Loucy (cell line): ENCODE results near the gene CDH4.

Source experiments
- H2AFZ ChIP-seq: fragments of 200-600 bp; sonication (generic); 2 replicates; pipeline ENCODE4 v1.6.0; 2016; ENCODE audit warnings: antibody characterized with exemption, mild to moderate bottlenecking, low read length, moderate library complexity
- H3F3A ChIP-seq: fragments of 200-600 bp; 2 replicates; pipeline ENCODE4 v1.6.0; 2016; ENCODE audit warnings: antibody characterized with exemption, low read depth, mild to moderate bottlenecking
- H3K27me3 ChIP-seq: fragments of 200-600 bp; sonication (generic); 2 replicates; pipeline ENCODE4 v1.6.1; 2014; ENCODE audit warnings: low read length, mild to moderate bottlenecking; ENCODE audit not compliant: insufficient read depth, poor library complexity, severe bottlenecking
- H3K36me3 ChIP-seq: fragments of 200-600 bp; sonication (generic); 2 replicates; pipeline ENCODE4 v1.6.1; 2016; ENCODE audit warnings: low read length; ENCODE audit not compliant: insufficient read depth
- H3K4me1 ChIP-seq: fragments of 200-600 bp; sonication (generic); 2 replicates; pipeline ENCODE4 v1.5.1; 2014; ENCODE audit warnings: low read length, mild to moderate bottlenecking; ENCODE audit not compliant: insufficient read depth, poor library complexity, severe bottlenecking
- H3K4me2 ChIP-seq: fragments of 200-600 bp; sonication (generic); 2 replicates; pipeline ENCODE4 v1.6.0; 2014; ENCODE audit warnings: antibody characterized with exemption, low read length, low read depth, mild to moderate bottlenecking; ENCODE audit not compliant: poor library complexity, severe bottlenecking
- H3K4me3 ChIP-seq: fragments of 200-600 bp; sonication (generic); 2 replicates; pipeline ENCODE4 v1.5.1; 2014; ENCODE audit warnings: low read length, mild to moderate bottlenecking, mixed read lengths; ENCODE audit not compliant: poor library complexity, severe bottlenecking
- H3K79me2 ChIP-seq: fragments of 200-600 bp; sonication (generic); 2 replicates; pipeline ENCODE4 v1.6.1; 2014; ENCODE audit warnings: low read length; ENCODE audit not compliant: insufficient read depth
- H3K9ac ChIP-seq: fragments of 200-600 bp; sonication (generic); 2 replicates; pipeline ENCODE4 v1.6.0; 2014; ENCODE audit warnings: mild to moderate bottlenecking, low read depth, low read length, moderate library complexity; ENCODE audit not compliant: poor library complexity, severe bottlenecking
- H3K9me2 ChIP-seq: fragments of 200-600 bp; sonication (generic); replicated peaks from 2 replicates; pipeline ENCODE4 v1.6.1; 2016; ENCODE audit warnings: low read depth, low read length, mixed read lengths
- H3K9me3 ChIP-seq: fragments of 200-600 bp; sonication (generic); 2 replicates; pipeline ENCODE4 v1.6.1; 2014; ENCODE audit warnings: mild to moderate bottlenecking, antibody characterized with exemption, low read length, low read depth; ENCODE audit not compliant: insufficient read depth
- H4K20me1 ChIP-seq: fragments of 200-600 bp; sonication (generic); 2 replicates; pipeline ENCODE4 v1.6.0; 2014; ENCODE audit warnings: antibody characterized with exemption, low read length, mild to moderate bottlenecking; ENCODE audit not compliant: insufficient read depth, poor library complexity, severe bottlenecking
- CTCF ChIP-seq: fragments of 200-600 bp; sonication (generic); conservative IDR thresholded peaks from 2 replicates; pipeline ENCODE4 v1.5.1; 2014; ENCODE audit warnings: mild to moderate bottlenecking, antibody characterized with exemption, low read length
- EZH2phosphoT487 ChIP-seq: fragments of 200-600 bp; IDR thresholded peaks from 2 replicates; pipeline ENCODE4 v1.6.1; 2018; ENCODE audit warnings: antibody characterized with exemption, mild to moderate bottlenecking, moderate library complexity, borderline replicate concordance

The CDH4 gene

GRCh38 chr20:61846074-61846473, 594.0 kb downstream of the CDH4 start:
- H3K9me2 ChIP-seq, result no peaks in the 10 kb centered on the region
- peaks cover 38% of the 10 kb centered on the region; the same call in 1 of the 2 replicates for H3K36me3 ChIP-seq
- H3K27me3 ChIP-seq, result no peaks in the 10 kb centered on the region
- H3K9me3 ChIP-seq, result no peaks in the 10 kb centered on the region
- no peaks in the 10 kb centered on the region for H3K79me2 ChIP-seq
- no peak overlapping the region for H2AFZ ChIP-seq
- H3K9ac ChIP-seq, result no peak overlapping the region
- H4K20me1 ChIP-seq, result no peaks in the 10 kb centered on the region
- no peaks in the 10 kb centered on the region for H3F3A ChIP-seq
- TF ChIP-seq EZH2phosphoT487 (no peak), CTCF (no peak)
- no peak overlapping the region for H3K4me2 ChIP-seq
- no peaks in the 10 kb centered on the region for H3K4me1 ChIP-seq
- H3K4me3 ChIP-seq, result no peak overlapping the region

- H3K27me3 ChIP-seq, result no peaks in the 10 kb centered on the region
- no peak overlapping the region for H3K4me3 ChIP-seq
- no peak overlapping the region for H3K4me2 ChIP-seq
- no peak for TF ChIP-seq EZH2phosphoT487
- TF ChIP-seq CTCF, result no peak
- H3K79me2 ChIP-seq, result no peaks in the 10 kb centered on the region
- H3K9me2 ChIP-seq, result no peaks in the 10 kb centered on the region
- H3K4me1 ChIP-seq, result no peaks in the 10 kb centered on the region
- H4K20me1 ChIP-seq, result no peaks in the 10 kb centered on the region
- H3K36me3 ChIP-seq, result peaks cover 38% of the 10 kb centered on the region; the same call in 1 of the 2 replicates
- H3K9me3 ChIP-seq, result no peaks in the 10 kb centered on the region
- H2AFZ ChIP-seq, result no peak overlapping the region
- H3F3A ChIP-seq, result no peaks in the 10 kb centered on the region
- H3K9ac ChIP-seq, result no peak overlapping the region
Observed at GRCh38 chr20:61846741-61847419, 594.8 kb downstream of the CDH4 start.

GRCh38 chr20:61847420-61847748, 595.3 kb downstream of the CDH4 start:
- Histone ChIP-seq H3K27me3 (no peaks in the 10 kb centered on the region), H3K9ac (no peak overlapping the region), H3K79me2 (no peaks in the 10 kb centered on the region), H3K9me2 (no peaks in the 10 kb centered on the region), H3K9me3 (no peaks in the 10 kb centered on the region), H3K4me2 (no peak overlapping the region), H3F3A (no peaks in the 10 kb centered on the region), H3K4me3 (no peak overlapping the region), H3K4me1 (no peaks in the 10 kb centered on the region), H3K36me3 (peaks cover 38% of the 10 kb centered on the region; the same call in 1 of the 2 replicates), H4K20me1 (no peaks in the 10 kb centered on the region), H2AFZ (no peak overlapping the region)
- TF ChIP-seq EZH2phosphoT487, result no peak
- no peak for TF ChIP-seq CTCF
